Loucy (cell line): Measurements from ENCODE around the gene ARHGEF12.

Experiments
- H2AFZ ChIP-seq: fragments of 200-600 bp; sonication (generic); 2 replicates; pipeline ENCODE4 v1.6.0; 2016; ENCODE audit warnings: antibody characterized with exemption, mild to moderate bottlenecking, low read length, moderate library complexity
- H3F3A ChIP-seq: fragments of 200-600 bp; 2 replicates; pipeline ENCODE4 v1.6.0; 2016; ENCODE audit warnings: antibody characterized with exemption, low read depth, mild to moderate bottlenecking
- H3K27me3 ChIP-seq: fragments of 200-600 bp; sonication (generic); 2 replicates; pipeline ENCODE4 v1.6.1; 2014; ENCODE audit warnings: low read length, mild to moderate bottlenecking; ENCODE audit not compliant: insufficient read depth, poor library complexity, severe bottlenecking
- H3K36me3 ChIP-seq: fragments of 200-600 bp; sonication (generic); 2 replicates; pipeline ENCODE4 v1.6.1; 2016; ENCODE audit warnings: low read length; ENCODE audit not compliant: insufficient read depth
- H3K4me1 ChIP-seq: fragments of 200-600 bp; sonication (generic); 2 replicates; pipeline ENCODE4 v1.5.1; 2014; ENCODE audit warnings: low read length, mild to moderate bottlenecking; ENCODE audit not compliant: insufficient read depth, poor library complexity, severe bottlenecking
- H3K4me2 ChIP-seq: fragments of 200-600 bp; sonication (generic); 2 replicates; pipeline ENCODE4 v1.6.0; 2014; ENCODE audit warnings: antibody characterized with exemption, low read length, low read depth, mild to moderate bottlenecking; ENCODE audit not compliant: poor library complexity, severe bottlenecking
- H3K4me3 ChIP-seq: fragments of 200-600 bp; sonication (generic); 2 replicates; pipeline ENCODE4 v1.5.1; 2014; ENCODE audit warnings: low read length, mild to moderate bottlenecking, mixed read lengths; ENCODE audit not compliant: poor library complexity, severe bottlenecking
- H3K79me2 ChIP-seq: fragments of 200-600 bp; sonication (generic); 2 replicates; pipeline ENCODE4 v1.6.1; 2014; ENCODE audit warnings: low read length; ENCODE audit not compliant: insufficient read depth
- H3K9ac ChIP-seq: fragments of 200-600 bp; sonication (generic); 2 replicates; pipeline ENCODE4 v1.6.0; 2014; ENCODE audit warnings: mild to moderate bottlenecking, low read depth, low read length, moderate library complexity; ENCODE audit not compliant: poor library complexity, severe bottlenecking
- H3K9me2 ChIP-seq: fragments of 200-600 bp; sonication (generic); replicated peaks from 2 replicates; pipeline ENCODE4 v1.6.1; 2016; ENCODE audit warnings: low read depth, low read length, mixed read lengths
- H3K9me3 ChIP-seq: fragments of 200-600 bp; sonication (generic); 2 replicates; pipeline ENCODE4 v1.6.1; 2014; ENCODE audit warnings: mild to moderate bottlenecking, antibody characterized with exemption, low read length, low read depth; ENCODE audit not compliant: insufficient read depth
- H4K20me1 ChIP-seq: fragments of 200-600 bp; sonication (generic); 2 replicates; pipeline ENCODE4 v1.6.0; 2014; ENCODE audit warnings: antibody characterized with exemption, low read length, mild to moderate bottlenecking; ENCODE audit not compliant: insufficient read depth, poor library complexity, severe bottlenecking
- CTCF ChIP-seq: fragments of 200-600 bp; sonication (generic); conservative IDR thresholded peaks from 2 replicates; pipeline ENCODE4 v1.5.1; 2014; ENCODE audit warnings: mild to moderate bottlenecking, antibody characterized with exemption, low read length
- EZH2phosphoT487 ChIP-seq: fragments of 200-600 bp; IDR thresholded peaks from 2 replicates; pipeline ENCODE4 v1.6.1; 2018; ENCODE audit warnings: antibody characterized with exemption, mild to moderate bottlenecking, moderate library complexity, borderline replicate concordance

The ARHGEF12 gene

GRCh38 chr11:120516461-120517389 is 180.5 kb downstream of the ARHGEF12 start:
- Histone ChIP-seq H3K4me2 (no peak overlapping the region), H3K27me3 (no peaks in the 10 kb centered on the region), H3K4me3 (no peak overlapping the region), H3K4me1 (no peaks in the 10 kb centered on the region), H3K9me3 (no peaks in the 10 kb centered on the region), H3K9me2 (no peaks in the 10 kb centered on the region), H2AFZ (no peak overlapping the region), H3K9ac (no peak overlapping the region), H3K79me2 (no peaks in the 10 kb centered on the region), H3K36me3 (no peaks in the 10 kb centered on the region), H4K20me1 (no peaks in the 10 kb centered on the region), H3F3A (no peaks in the 10 kb centered on the region)
- TF ChIP-seq CTCF (no peak), EZH2phosphoT487 (no peak)

GRCh38 chr11:120517390-120517761 is 181.2 kb downstream of the ARHGEF12 start:
- H3K9me2 ChIP-seq = no peaks in the 10 kb centered on the region
- no peak overlapping the region for H3K4me3 ChIP-seq
- H2AFZ ChIP-seq = no peak overlapping the region
- no peaks in the 10 kb centered on the region for H3F3A ChIP-seq
- no peak overlapping the region for H3K9ac ChIP-seq
- no peak overlapping the region for H3K4me2 ChIP-seq
- no peaks in the 10 kb centered on the region for H3K27me3 ChIP-seq
- no peaks in the 10 kb centered on the region for H4K20me1 ChIP-seq
- no peaks in the 10 kb centered on the region for H3K9me3 ChIP-seq
- no peak for TF ChIP-seq EZH2phosphoT487
- TF ChIP-seq CTCF = no peak
- H3K4me1 ChIP-seq = no peaks in the 10 kb centered on the region
- no peaks in the 10 kb centered on the region for H3K79me2 ChIP-seq
- no peaks in the 10 kb centered on the region for H3K36me3 ChIP-seq

GRCh38 chr11:120517801-120518291 is 181.6 kb downstream of the ARHGEF12 start:
- Histone ChIP-seq H4K20me1 (no peaks in the 10 kb centered on the region), H3K27me3 (no peaks in the 10 kb centered on the region), H3K4me3 (no peak overlapping the region), H3K79me2 (no peaks in the 10 kb centered on the region), H3K4me2 (no peak overlapping the region), H3K4me1 (no peaks in the 10 kb centered on the region), H3K36me3 (no peaks in the 10 kb centered on the region), H3K9ac (no peak overlapping the region), H3K9me2 (no peaks in the 10 kb centered on the region), H3K9me3 (no peaks in the 10 kb centered on the region), H3F3A (no peaks in the 10 kb centered on the region), H2AFZ (no peak overlapping the region)
- TF ChIP-seq EZH2phosphoT487 (no peak), CTCF (no peak)
